WTC11 (cell line): ENCODE results near the gene SLC39A7. TPM values are rescaled to one million over a fixed set of nuclear protein-coding genes. Genes with fewer than 3 reads are reported as not detected.

ENCODE experiments used
- ATAC-seq: fragments of 200-7000 bp; cut with Tn5 transposase; 2 replicates; pipeline ENCODE4 v1.10.0; 2021; ENCODE audit warnings: mild to moderate bottlenecking, moderate library complexity
- CTCF ChIA-PET: fragments of 300-600 bp; sonication (Branson Sonifier 250); formaldehyde crosslinking; loops from one replicate; lab custom pipeline; 2021; ENCODE audit warnings: antibody characterized with exemption; lab: Charles Lee
- POLR2A ChIA-PET: fragments of 350-600 bp; sonication (Branson Sonifier 250); formaldehyde crosslinking; loops from one replicate; lab custom pipeline; 2021; ENCODE audit warnings: antibody characterized with exemption; lab: Charles Lee
- DNase-seq: peaks from one replicate; pipeline ENCODE4 v3.0.0; 2021; ENCODE audit warnings: low spot score
- H3K27ac Mint-ChIP-seq: 2 replicates; pipeline ENCODE4 v1.8.0; 2021; ENCODE audit warnings: mixed read lengths
- H3K27me3 Mint-ChIP-seq: 2 replicates; pipeline ENCODE4 v1.8.0; 2021; ENCODE audit warnings: low read depth, mild to moderate bottlenecking, moderate library complexity, mixed read lengths
- H3K36me3 Mint-ChIP-seq: 2 replicates; pipeline ENCODE4 v1.8.0; 2021; ENCODE audit warnings: mixed read lengths
- H3K4me1 Mint-ChIP-seq: 2 replicates; pipeline ENCODE4 v1.8.0; 2022; ENCODE audit warnings: mixed read lengths
- H3K4me3 Mint-ChIP-seq: 2 replicates; pipeline ENCODE4 v1.8.0; 2021; ENCODE audit warnings: mild to moderate bottlenecking, moderate library complexity, mixed read lengths
- H3K9me3 Mint-ChIP-seq: 2 replicates; pipeline ENCODE4 v1.8.0; 2021; ENCODE audit warnings: mixed read lengths
- CREB1 ChIP-seq: sonication (generic); formaldehyde crosslinking; IDR thresholded peaks from 2 replicates; pipeline ENCODE4 v1.8.0; 2023; ENCODE audit warnings: mild to moderate bottlenecking, missing genetic modification reagents
- SMAD3 ChIP-seq: sonication (generic); formaldehyde crosslinking; IDR thresholded peaks from 2 replicates; pipeline ENCODE4 v1.8.0; 2022; ENCODE audit warnings: missing genetic modification reagents, mild to moderate bottlenecking, borderline replicate concordance
- ZNF263 ChIP-seq: sonication (generic); formaldehyde crosslinking; IDR thresholded peaks from 2 replicates; pipeline ENCODE4 v1.8.1; 2022; ENCODE audit warnings: low read depth, mild to moderate bottlenecking, moderate library complexity, missing genetic modification reagents
- ZNF396 ChIP-seq: fragments of 250-450 bp; sonication (Bioruptor Pico); IDR thresholded peaks from 2 replicates; pipeline ENCODE4 v1.8.0; 2021; ENCODE audit warnings: mild to moderate bottlenecking, moderate library complexity, borderline replicate concordance
- total RNA-seq: library from RNA; stranded (reverse); gene quantifications from 3 replicates; pipeline ENCODE4 v1.2.3, GENCODE V29; 2021
- TF ChIP-seq, protein P1 (sequence below): fragments of 250-450 bp; sonication (Bioruptor Pico); IDR thresholded peaks from 2 replicates; pipeline ENCODE4 v1.8.0; 2021; ENCODE audit warnings: mild to moderate bottlenecking
- TF ChIP-seq, protein P2 (sequence below): sonication (generic); formaldehyde crosslinking; IDR thresholded peaks from 2 replicates; pipeline ENCODE4 v1.8.0; 2023; ENCODE audit warnings: missing genetic modification reagents, mild to moderate bottlenecking, borderline replicate concordance
- TF ChIP-seq, protein P3 (sequence below): sonication (generic); formaldehyde crosslinking; IDR thresholded peaks from 2 replicates; pipeline ENCODE4 v1.8.1; 2023; ENCODE audit warnings: mild to moderate bottlenecking, missing genetic modification reagents
- TF ChIP-seq, protein P4 (sequence below): sonication (generic); formaldehyde crosslinking; IDR thresholded peaks from 2 replicates; pipeline ENCODE4 v1.8.1; 2022; ENCODE audit warnings: missing genetic modification reagents, borderline replicate concordance
- TF ChIP-seq, protein P5 (sequence below): sonication (generic); formaldehyde crosslinking; IDR thresholded peaks from 2 replicates; pipeline ENCODE4 v1.8.0; 2023; ENCODE audit warnings: mild to moderate bottlenecking, missing genetic modification reagents

Gene SLC39A7
- total RNA-seq, 1 experiment from 2014 or later: 163 TPM

DNA sequence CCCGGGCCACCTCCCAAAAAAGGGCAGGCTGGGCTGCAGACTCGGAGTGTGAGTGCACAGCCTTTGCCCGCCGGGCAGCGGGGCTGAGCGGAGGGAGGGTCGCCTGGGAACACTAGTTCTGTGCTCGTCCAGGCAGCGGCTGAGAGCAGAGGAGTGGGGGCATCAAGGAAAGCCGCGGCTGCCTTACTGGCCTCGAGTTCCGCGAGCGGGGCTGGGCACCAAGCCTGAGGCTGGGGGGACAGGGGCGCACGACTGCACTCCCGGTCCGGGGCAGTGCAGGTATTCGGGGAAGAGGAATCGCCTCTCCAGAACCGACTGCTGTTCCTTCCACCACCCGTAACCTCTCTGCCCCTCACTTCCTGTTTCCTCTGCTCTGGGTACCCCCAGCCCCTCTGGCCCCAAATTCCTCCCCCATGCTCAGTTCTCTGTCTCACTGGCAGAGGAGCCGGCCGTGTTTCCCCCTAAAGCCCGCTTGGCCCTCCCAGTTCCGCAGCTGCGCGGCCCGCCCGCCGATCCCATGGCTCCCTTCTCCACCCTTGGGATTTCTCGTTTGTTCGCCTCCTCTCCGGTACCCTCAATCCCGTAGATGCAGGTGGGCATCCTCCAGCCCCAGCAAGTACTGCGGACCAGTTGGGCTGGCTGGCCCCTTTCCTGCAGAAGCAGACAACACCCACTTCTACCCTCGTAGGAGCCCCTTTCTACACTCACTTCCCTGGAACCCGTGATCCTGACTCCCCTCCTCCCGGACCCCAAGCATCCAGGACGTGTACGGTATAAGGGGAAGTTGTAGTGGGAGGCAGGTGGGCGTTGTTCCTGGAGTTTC, 12.7 kb downstream of the SLC39A7 start (continued):
- TF ChIP-seq, protein P1, sequence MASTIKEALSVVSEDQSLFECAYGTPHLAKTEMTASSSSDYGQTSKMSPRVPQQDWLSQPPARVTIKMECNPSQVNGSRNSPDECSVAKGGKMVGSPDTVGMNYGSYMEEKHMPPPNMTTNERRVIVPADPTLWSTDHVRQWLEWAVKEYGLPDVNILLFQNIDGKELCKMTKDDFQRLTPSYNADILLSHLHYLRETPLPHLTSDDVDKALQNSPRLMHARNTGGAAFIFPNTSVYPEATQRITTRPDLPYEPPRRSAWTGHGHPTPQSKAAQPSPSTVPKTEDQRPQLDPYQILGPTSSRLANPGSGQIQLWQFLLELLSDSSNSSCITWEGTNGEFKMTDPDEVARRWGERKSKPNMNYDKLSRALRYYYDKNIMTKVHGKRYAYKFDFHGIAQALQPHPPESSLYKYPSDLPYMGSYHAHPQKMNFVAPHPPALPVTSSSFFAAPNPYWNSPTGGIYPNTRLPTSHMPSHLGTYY (CRISPR knock-in tag): peak; percentile 62; the same call in 1 of the 2 replicates
- TF ChIP-seq, protein P2, sequence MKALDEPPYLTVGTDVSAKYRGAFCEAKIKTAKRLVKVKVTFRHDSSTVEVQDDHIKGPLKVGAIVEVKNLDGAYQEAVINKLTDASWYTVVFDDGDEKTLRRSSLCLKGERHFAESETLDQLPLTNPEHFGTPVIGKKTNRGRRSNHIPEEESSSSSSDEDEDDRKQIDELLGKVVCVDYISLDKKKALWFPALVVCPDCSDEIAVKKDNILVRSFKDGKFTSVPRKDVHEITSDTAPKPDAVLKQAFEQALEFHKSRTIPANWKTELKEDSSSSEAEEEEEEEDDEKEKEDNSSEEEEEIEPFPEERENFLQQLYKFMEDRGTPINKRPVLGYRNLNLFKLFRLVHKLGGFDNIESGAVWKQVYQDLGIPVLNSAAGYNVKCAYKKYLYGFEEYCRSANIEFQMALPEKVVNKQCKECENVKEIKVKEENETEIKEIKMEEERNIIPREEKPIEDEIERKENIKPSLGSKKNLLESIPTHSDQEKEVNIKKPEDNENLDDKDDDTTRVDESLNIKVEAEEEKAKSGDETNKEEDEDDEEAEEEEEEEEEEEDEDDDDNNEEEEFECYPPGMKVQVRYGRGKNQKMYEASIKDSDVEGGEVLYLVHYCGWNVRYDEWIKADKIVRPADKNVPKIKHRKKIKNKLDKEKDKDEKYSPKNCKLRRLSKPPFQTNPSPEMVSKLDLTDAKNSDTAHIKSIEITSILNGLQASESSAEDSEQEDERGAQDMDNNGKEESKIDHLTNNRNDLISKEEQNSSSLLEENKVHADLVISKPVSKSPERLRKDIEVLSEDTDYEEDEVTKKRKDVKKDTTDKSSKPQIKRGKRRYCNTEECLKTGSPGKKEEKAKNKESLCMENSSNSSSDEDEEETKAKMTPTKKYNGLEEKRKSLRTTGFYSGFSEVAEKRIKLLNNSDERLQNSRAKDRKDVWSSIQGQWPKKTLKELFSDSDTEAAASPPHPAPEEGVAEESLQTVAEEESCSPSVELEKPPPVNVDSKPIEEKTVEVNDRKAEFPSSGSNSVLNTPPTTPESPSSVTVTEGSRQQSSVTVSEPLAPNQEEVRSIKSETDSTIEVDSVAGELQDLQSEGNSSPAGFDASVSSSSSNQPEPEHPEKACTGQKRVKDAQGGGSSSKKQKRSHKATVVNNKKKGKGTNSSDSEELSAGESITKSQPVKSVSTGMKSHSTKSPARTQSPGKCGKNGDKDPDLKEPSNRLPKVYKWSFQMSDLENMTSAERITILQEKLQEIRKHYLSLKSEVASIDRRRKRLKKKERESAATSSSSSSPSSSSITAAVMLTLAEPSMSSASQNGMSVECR (CRISPR knock-in tag): peak; percentile 69; the same call in 1 of the 2 replicates
- TF ChIP-seq CREB1 (CRISPR knock-in tag) (no peak), ZNF263 (no peak), ZNF396 (CRISPR knock-in tag) (no peak)
- TF ChIP-seq, protein P3, sequence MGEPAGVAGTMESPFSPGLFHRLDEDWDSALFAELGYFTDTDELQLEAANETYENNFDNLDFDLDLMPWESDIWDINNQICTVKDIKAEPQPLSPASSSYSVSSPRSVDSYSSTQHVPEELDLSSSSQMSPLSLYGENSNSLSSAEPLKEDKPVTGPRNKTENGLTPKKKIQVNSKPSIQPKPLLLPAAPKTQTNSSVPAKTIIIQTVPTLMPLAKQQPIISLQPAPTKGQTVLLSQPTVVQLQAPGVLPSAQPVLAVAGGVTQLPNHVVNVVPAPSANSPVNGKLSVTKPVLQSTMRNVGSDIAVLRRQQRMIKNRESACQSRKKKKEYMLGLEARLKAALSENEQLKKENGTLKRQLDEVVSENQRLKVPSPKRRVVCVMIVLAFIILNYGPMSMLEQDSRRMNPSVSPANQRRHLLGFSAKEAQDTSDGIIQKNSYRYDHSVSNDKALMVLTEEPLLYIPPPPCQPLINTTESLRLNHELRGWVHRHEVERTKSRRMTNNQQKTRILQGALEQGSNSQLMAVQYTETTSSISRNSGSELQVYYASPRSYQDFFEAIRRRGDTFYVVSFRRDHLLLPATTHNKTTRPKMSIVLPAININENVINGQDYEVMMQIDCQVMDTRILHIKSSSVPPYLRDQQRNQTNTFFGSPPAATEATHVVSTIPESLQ (CRISPR knock-in tag): no peak
- TF ChIP-seq, protein P4, sequence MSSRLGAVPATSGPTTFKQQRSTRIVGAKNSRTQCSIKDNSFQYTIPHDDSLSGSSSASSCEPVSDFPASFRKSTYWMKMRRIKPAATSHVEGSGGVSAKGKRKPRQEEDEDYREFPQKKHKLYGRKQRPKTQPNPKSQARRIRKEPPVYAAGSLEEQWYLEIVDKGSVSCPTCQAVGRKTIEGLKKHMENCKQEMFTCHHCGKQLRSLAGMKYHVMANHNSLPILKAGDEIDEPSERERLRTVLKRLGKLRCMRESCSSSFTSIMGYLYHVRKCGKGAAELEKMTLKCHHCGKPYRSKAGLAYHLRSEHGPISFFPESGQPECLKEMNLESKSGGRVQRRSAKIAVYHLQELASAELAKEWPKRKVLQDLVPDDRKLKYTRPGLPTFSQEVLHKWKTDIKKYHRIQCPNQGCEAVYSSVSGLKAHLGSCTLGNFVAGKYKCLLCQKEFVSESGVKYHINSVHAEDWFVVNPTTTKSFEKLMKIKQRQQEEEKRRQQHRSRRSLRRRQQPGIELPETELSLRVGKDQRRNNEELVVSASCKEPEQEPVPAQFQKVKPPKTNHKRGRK: no peak
- TF ChIP-seq, protein P5, sequence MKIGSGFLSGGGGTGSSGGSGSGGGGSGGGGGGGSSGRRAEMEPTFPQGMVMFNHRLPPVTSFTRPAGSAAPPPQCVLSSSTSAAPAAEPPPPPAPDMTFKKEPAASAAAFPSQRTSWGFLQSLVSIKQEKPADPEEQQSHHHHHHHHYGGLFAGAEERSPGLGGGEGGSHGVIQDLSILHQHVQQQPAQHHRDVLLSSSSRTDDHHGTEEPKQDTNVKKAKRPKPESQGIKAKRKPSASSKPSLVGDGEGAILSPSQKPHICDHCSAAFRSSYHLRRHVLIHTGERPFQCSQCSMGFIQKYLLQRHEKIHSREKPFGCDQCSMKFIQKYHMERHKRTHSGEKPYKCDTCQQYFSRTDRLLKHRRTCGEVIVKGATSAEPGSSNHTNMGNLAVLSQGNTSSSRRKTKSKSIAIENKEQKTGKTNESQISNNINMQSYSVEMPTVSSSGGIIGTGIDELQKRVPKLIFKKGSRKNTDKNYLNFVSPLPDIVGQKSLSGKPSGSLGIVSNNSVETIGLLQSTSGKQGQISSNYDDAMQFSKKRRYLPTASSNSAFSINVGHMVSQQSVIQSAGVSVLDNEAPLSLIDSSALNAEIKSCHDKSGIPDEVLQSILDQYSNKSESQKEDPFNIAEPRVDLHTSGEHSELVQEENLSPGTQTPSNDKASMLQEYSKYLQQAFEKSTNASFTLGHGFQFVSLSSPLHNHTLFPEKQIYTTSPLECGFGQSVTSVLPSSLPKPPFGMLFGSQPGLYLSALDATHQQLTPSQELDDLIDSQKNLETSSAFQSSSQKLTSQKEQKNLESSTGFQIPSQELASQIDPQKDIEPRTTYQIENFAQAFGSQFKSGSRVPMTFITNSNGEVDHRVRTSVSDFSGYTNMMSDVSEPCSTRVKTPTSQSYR (CRISPR knock-in tag): no peak

DNA sequence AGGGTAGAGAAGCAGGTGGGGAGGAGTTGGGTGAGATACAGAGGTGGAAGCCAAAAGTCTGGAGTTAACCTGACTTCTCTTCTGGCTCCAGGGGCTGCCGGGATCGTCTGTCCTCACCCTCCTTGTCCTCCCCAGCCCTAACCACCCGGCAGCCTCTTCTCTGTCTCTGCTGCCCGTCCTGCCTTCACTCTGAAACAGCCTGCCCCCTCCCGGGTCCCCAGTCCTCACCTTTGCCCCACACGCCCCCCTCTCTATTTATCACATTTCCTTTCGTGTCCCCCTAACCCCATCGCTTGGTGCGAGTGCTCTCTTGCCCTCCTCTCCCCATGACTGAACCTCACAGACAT, 13.3 kb downstream of the SLC39A7 start:
- DNase-seq (no peak), ATAC-seq (no peak)
- H3K4me3 Mint-ChIP-seq: peak overlapping the region; percentile 95
- H3K9me3 Mint-ChIP-seq: no peaks in the 10 kb centered on the region
- peaks cover 72% of the 10 kb centered on the region for H3K27me3 Mint-ChIP-seq
- peaks cover 46% of the 10 kb centered on the region for H3K4me1 Mint-ChIP-seq
- CTCF ChIA-PET: no interaction called here
- peaks cover 12% of the 10 kb centered on the region for H3K36me3 Mint-ChIP-seq
- TF ChIP-seq, protein P1 (CRISPR knock-in tag): no peak
- no peak for TF ChIP-seq SMAD3
- TF ChIP-seq, all 79 proteins: peak for 0
- no peak overlapping the region for H3K27ac Mint-ChIP-seq
- POLR2A ChIA-PET: no interaction called here
